Measurements from ENCODE around the gene POLRMT. TPM values are rescaled to one million over a fixed set of nuclear protein-coding genes. Genes with fewer than 3 reads are reported as not detected.

POLRMT gene
- total RNA-seq (2012; rRNA removed) = 39.8 and 40.0 TPM in 2 replicates

DNA sequence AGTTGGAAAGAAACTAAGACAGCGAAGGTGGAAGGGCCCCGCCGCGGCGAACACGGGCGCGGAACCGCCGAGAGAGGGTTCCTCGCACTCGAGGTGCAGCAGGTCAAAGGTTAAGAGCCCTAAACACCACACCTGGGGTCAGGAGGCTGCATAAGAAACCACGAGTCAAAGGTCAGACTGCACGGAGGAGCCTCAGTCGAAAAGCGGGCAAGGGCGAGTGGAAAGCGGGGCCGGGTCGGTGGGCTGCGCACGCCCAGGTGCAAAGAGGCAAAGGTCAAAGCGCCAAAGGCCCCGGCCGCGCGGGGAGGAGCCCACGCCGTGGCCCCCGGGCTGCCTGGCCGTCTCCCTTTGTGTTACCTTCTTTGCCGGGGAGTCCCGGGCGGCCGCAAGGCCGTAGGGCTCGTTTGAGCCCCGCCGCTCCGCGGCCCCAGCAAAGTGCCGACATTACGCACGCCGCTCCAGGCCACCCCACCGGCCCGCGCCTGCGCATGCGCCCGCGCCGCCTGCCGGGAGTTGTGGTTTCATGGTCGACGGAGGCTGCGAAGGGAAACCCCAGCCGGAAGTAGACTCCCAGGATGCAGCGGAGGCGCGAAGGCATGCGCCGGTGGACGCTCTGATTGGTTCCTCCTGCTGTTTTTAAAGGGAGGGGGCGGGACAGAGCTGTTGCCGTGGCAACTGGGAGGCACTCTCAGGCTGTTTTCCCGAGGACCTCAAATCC lies at the start of gene POLRMT:
TSS of gene POLRMT (minus strand) at position 470 of the 718 bp plus-strand sequence. CDS start at position 445, 25 bp downstream.
- Histone ChIP-seq H3K36me3 (ENCODE audit: insufficient read depth, low read length) (peaks cover 6% of the 10 kb centered on the region), H3K4me3 (ENCODE audit: low read length) (peak within 1 kb of the TSS; percentile 99), H3K9me3 (replicated peaks; ENCODE audit: low read length) (no peaks in the 10 kb centered on the region), H3K9ac (ENCODE audit: low read depth, low read length) (peak within 1 kb of the TSS; percentile 91), H3K4me2 (ENCODE audit: low read length) (peak within 1 kb of the TSS; percentile 100), H3K4me1 (ENCODE audit: control insufficient read depth, insufficient read depth, low read length) (peaks cover 15% of the 10 kb centered on the region), H3K27me3 (ENCODE audit: control insufficient read depth, insufficient read depth, low read length) (no peaks in the 10 kb centered on the region)

DNA sequence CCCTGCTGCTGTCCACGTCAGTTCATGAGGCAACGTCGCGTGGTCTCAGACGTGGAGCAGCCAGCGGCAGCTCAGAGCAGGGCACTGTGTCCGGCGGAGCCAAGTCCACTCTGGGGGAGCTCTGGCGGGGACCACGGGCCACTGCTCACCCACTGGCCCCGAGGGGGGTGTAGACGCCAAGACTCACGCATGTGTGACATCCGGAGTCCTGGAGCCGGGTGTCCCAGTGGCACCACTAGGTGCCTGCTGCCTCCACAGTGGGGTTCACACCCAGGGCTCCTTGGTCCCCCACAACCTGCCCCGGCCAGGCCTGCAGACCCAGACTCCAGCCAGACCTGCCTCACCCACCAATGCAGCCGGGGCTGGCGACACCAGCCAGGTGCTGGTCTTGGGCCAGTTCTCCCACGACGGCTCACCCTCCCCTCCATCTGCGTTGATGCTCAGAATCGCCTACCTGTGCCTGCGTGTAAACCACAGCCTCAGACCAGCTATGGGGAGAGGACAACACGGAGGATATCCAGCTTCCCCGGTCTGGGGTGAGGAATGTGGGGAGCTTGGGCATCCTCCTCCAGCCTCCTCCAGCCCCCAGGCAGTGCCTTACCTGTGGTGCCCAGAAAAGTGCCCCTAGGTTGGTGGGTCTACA lies 49.5 kb upstream of the POLRMT start:
- Histone ChIP-seq H3K4me1 (ENCODE audit: control insufficient read depth, insufficient read depth, low read length) (peaks cover 17% of the 10 kb centered on the region), H3K9ac (ENCODE audit: low read depth, low read length) (no peak overlapping the region), H3K4me3 (ENCODE audit: low read length) (no peak overlapping the region), H3K27me3 (ENCODE audit: control insufficient read depth, insufficient read depth, low read length) (no peaks in the 10 kb centered on the region), H3K36me3 (ENCODE audit: insufficient read depth, low read length) (peaks cover 23% of the 10 kb centered on the region), H3K4me2 (ENCODE audit: low read length) (no peak overlapping the region), H3K9me3 (replicated peaks; ENCODE audit: low read length) (no peaks in the 10 kb centered on the region)

DNA sequence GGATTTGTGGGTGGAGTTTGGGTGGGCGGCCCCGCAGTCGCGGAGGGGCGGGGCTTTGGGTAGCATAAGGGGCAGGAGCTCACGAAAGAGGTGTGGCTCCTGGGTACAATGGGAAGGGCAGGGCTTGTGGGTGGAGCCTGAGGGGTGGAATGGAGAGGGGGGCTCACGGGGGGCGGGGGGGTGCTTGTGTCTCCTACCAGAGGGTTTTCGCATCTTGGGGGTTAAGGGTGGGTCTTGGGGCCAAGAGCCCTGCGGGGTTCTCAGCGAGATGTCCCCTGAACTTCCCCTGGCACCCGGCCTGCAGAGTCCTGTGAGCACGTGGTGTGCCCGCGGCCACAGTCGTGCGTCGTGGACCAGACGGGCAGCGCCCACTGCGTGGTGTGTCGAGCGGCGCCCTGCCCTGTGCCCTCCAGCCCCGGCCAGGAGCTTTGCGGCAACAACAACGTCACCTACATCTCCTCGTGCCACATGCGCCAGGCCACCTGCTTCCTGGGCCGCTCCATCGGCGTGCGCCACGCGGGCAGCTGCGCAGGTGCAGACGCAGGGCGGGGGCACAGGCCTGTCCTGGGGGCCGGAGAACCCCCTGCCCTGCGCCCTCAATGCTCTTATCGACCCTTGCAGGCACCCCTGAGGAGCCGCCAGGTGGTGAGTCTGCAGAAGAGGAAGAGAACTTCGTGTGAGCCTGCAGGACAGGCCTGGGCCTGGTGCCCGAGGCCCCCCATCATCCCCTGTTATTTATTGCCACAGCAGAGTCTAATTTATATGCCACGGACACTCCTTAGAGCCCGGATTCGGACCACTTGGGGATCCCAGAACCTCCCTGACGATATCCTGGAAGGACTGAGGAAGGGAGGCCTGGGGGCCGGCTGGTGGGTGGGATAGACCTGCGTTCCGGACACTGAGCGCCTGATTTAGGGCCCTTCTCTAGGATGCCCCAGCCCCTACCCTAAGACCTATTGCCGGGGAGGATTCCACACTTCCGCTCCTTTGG lies 48.0 kb upstream of the POLRMT start:
- H3K4me3 ChIP-seq (ENCODE audit: low read length) = peak overlapping the region; percentile 69

DNA sequence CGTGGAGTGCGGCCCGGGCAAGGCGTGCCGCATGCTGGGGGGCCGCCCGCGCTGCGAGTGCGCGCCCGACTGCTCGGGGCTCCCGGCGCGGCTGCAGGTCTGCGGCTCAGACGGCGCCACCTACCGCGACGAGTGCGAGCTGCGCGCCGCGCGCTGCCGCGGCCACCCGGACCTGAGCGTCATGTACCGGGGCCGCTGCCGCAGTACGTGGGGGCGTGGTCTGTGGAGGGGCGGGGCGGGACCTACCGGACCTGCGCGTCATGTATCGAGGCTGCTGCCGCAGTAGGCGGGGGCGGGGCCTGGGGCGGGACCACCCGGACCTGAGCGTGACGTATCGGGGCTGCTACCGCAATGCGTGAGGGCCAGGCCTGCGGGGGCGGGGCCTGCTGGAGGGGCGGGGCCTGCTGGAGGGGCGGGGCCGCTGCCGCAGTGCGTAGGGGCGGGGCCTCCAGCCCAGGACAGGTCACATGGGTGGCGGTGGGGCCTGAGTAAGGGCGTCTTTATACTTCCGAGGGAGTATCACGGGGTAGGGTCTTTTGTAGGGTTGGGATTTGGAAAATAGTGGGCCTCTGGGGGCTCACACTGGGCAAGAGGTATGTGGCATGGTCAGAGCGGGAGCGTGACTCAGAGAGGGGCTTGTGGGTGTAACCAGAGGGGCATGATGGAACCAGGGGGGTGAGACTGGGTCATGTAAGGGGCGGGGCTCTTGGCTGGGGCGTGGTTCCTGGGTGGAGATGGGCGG lies 47.1 kb upstream of the POLRMT start:
- H3K36me3 ChIP-seq (ENCODE audit: insufficient read depth, low read length) = peaks cover 25% of the 10 kb centered on the region
- peaks cover 27% of the 10 kb centered on the region for H3K4me1 ChIP-seq (ENCODE audit: control insufficient read depth, insufficient read depth, low read length)
- H3K27me3 ChIP-seq (ENCODE audit: control insufficient read depth, insufficient read depth, low read length) = no peaks in the 10 kb centered on the region
- H3K4me3 ChIP-seq (ENCODE audit: low read length) = peak overlapping the region; percentile 88
- H3K9ac ChIP-seq (ENCODE audit: low read depth, low read length) = peak overlapping the region; percentile 90
- H3K9me3 ChIP-seq (replicated peaks; ENCODE audit: low read length) = no peaks in the 10 kb centered on the region
- peak overlapping the region; percentile 100 for H3K4me2 ChIP-seq (ENCODE audit: low read length)

More for the DNA sequence above, 48.0 kb upstream of the POLRMT start:
- no peak overlapping the region for H3K9ac ChIP-seq (ENCODE audit: low read depth, low read length)
- no peaks in the 10 kb centered on the region for H3K27me3 ChIP-seq (ENCODE audit: control insufficient read depth, insufficient read depth, low read length)
- peaks cover 25% of the 10 kb centered on the region for H3K36me3 ChIP-seq (ENCODE audit: insufficient read depth, low read length)
- no peaks in the 10 kb centered on the region for H3K9me3 ChIP-seq (replicated peaks; ENCODE audit: low read length)
- H3K4me2 ChIP-seq (ENCODE audit: low read length) = peak overlapping the region; percentile 80
- peaks cover 21% of the 10 kb centered on the region for H3K4me1 ChIP-seq (ENCODE audit: control insufficient read depth, insufficient read depth, low read length)

DNA sequence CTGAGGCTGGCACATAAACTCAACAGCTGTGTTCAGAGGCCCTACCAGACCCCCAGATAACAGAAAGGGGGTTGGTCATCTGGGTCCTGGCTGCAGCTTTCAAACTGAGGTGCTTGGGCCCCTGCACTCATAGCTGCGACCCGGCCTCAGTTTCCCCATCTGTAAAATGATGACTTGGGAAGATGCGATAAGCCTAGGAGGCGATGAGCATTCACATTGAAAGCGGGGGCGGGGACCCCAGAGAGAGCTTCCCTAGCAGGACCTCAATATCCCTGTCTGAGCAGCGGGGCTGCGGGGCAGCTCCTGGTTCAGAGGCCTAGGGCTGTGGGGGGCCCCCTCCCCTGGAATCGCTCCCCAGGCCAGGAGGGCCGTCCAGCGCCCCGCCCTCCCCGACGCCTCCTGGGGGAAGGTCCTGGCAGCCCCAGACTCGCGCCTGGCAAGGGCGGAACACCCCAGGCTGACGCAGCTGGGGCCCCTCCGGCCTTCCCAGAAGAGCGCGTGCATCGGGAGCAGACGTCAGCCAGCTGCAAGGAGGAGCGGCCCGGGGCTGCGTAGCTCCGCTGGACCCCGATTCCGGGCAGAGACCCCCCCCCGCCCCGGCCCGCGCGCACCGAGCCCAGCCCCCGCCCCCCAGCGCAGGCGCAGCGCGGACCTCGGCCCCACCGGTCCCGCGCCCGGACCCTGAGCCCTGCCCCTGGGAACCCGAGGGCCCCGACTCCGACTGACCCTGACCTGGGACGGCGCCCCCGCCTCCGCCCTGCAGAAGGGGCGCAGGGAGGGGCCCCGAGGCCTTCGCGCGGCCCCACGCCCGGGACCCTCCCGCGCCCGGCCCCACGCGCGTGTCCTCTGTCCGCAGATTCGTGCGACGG lies 46.3 kb upstream of the POLRMT start:
- Histone ChIP-seq H3K4me3 (ENCODE audit: low read length) (peak overlapping the region; percentile 88), H3K9ac (ENCODE audit: low read depth, low read length) (peak overlapping the region; percentile 90), H3K4me1 (ENCODE audit: control insufficient read depth, insufficient read depth, low read length) (peaks cover 30% of the 10 kb centered on the region)

DNA sequence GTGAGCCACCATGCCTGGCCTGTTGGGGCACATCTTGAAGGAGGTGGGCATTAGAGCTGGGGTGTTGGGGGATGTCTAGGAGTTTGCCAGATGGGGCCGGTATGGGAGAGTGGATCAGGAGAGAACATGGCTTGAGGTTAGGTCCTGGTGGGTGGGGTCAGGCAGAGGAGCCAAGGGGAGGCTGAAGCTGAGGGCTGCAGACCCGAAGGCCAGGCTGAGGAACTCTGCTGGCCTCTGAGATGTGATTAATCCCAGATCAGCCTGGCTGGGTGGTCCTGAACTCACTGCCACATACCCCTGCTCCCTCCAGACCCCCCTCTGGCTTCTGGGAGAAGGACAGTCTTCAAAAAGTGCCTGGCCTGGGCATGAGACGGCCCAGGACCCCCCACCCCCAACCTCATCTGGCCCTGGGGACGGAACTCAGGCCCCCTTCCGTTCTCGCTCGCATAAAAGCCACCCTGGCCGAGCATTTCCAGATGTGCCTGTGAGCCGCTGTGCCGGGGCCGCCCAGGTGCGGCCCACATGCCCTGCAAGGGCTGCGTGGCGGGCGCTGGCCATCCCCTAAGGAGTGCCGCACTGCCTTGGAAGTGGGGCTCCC lies 45.6 kb upstream of the POLRMT start:
- Histone ChIP-seq H3K4me3 (ENCODE audit: low read length) (peak overlapping the region; percentile 88), H3K9ac (ENCODE audit: low read depth, low read length) (peak overlapping the region; percentile 73)

More for the DNA sequence above, 46.3 kb upstream of the POLRMT start:
- Histone ChIP-seq H3K36me3 (ENCODE audit: insufficient read depth, low read length) (peaks cover 25% of the 10 kb centered on the region), H3K4me2 (ENCODE audit: low read length) (peak overlapping the region; percentile 100), H3K27me3 (ENCODE audit: control insufficient read depth, insufficient read depth, low read length) (no peaks in the 10 kb centered on the region), H3K9me3 (replicated peaks; ENCODE audit: low read length) (no peaks in the 10 kb centered on the region)

DNA sequence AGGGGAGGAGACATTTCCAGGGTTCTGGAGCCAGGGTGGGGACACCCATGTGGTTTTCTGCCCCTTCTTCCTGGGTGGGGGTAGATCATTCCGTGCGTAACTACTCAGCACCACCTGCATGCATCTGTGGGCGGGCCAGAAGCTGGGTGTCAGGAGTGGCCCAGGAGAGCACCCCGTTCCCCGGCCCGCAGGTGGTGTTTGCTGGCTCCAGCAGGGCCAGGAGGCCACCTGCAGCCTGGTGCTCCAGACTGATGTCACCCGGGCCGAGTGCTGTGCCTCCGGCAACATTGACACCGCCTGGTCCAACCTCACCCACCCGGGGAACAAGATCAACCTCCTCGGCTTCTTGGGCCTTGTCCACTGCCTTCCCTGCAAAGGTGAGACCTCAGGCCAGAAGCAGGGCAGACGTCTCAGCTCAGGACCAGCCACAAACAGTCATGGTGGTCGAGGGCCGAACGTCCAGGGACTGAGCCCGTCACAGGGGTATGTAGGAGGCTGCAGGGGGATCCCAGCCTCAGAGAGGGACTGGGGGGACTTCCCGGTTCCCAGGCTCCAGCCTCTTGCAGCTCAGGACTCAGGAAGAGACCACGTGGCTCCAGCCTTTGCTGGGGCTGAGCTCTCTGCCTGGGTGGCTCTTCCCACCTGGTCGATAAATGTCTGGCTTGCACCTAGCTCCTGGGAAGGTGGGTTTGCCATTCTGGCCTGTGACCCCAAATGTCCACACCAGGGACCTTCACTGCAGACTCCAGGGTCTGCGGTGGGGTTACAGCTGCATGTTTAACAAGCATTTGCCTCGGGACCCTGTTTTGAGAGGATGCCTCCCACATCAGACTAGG lies 44.5 kb upstream of the POLRMT start:
- H3K4me1 ChIP-seq (ENCODE audit: control insufficient read depth, insufficient read depth, low read length) = peaks cover 30% of the 10 kb centered on the region

More for the DNA sequence above, 45.6 kb upstream of the POLRMT start:
- Histone ChIP-seq H3K9me3 (replicated peaks; ENCODE audit: low read length) (no peaks in the 10 kb centered on the region), H3K27me3 (ENCODE audit: control insufficient read depth, insufficient read depth, low read length) (no peaks in the 10 kb centered on the region), H3K4me1 (ENCODE audit: control insufficient read depth, insufficient read depth, low read length) (peaks cover 30% of the 10 kb centered on the region), H3K4me2 (ENCODE audit: low read length) (peak overlapping the region; percentile 100), H3K36me3 (ENCODE audit: insufficient read depth, low read length) (peaks cover 25% of the 10 kb centered on the region)

GRCh38 chr19:677201-677600 lies 43.9 kb upstream of the POLRMT start:
- peak overlapping the region; percentile 97 for H3K9ac ChIP-seq (ENCODE audit: low read depth, low read length)

More for the DNA sequence above, 44.5 kb upstream of the POLRMT start:
- Histone ChIP-seq H3K27me3 (ENCODE audit: control insufficient read depth, insufficient read depth, low read length) (no peaks in the 10 kb centered on the region), H3K9me3 (replicated peaks; ENCODE audit: low read length) (no peaks in the 10 kb centered on the region), H3K36me3 (ENCODE audit: insufficient read depth, low read length) (peaks cover 23% of the 10 kb centered on the region), H3K9ac (ENCODE audit: low read depth, low read length) (peak overlapping the region; percentile 97), H3K4me3 (ENCODE audit: low read length) (peak overlapping the region; percentile 96), H3K4me2 (ENCODE audit: low read length) (peak overlapping the region; percentile 100)

DNA sequence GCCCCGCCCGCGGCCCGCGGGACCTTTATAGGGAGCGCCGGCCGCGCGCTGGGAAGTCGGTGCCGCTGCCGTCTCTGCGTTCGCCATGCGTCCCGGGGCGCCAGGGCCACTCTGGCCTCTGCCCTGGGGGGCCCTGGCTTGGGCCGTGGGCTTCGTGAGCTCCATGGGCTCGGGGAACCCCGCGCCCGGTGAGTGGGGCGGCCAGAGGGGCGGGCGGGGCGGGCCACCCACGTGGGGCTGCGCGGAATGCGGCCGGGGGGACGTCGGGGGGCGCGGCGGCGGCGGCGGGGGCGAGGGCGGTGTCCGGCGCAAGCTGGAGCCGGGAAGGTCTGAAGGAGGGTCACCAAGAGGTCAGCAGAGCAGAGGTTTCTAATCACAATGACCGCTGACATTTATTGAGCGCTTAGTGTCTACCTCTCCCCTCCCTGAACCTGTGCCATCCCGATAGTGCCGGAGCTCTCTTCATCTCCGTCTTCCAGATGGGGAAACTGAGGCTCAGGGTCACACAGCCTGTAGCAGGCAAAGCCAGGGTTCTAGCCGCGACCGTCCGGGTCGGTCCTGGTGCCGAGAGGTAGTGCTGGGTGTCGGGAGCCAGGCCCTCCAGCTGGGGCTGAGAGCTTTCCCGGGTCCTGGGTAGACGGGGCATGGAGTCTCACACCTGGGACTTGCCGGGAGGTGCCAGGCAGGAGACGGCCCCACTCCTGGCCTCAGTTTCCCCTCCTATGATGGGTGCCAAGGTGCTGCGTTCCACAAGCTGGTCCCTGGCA lies 43.2 kb upstream of the POLRMT start, which contains the start of gene FSTL3:
TSS of gene FSTL3 (plus strand) at position 54 of the 767 bp plus-strand sequence. CDS start at position 86, 32 bp downstream.
- Histone ChIP-seq H3K9me3 (replicated peaks; ENCODE audit: low read length) (no peaks in the 10 kb centered on the region), H3K9ac (ENCODE audit: low read depth, low read length) (peak within 1 kb of the TSS; percentile 97), H3K4me3 (ENCODE audit: low read length) (peak within 1 kb of the TSS; percentile 96), H3K4me1 (ENCODE audit: control insufficient read depth, insufficient read depth, low read length) (peaks cover 30% of the 10 kb centered on the region), H3K4me2 (ENCODE audit: low read length) (peak within 1 kb of the TSS; percentile 100), H3K36me3 (ENCODE audit: insufficient read depth, low read length) (peaks cover 11% of the 10 kb centered on the region), H3K27me3 (ENCODE audit: control insufficient read depth, insufficient read depth, low read length) (no peaks in the 10 kb centered on the region)

More at GRCh38 chr19:677201-677600, 43.9 kb upstream of the POLRMT start:
- Histone ChIP-seq H3K4me1 (ENCODE audit: control insufficient read depth, insufficient read depth, low read length) (peaks cover 30% of the 10 kb centered on the region), H3K4me2 (ENCODE audit: low read length) (peak overlapping the region; percentile 100), H3K27me3 (ENCODE audit: control insufficient read depth, insufficient read depth, low read length) (no peaks in the 10 kb centered on the region), H3K4me3 (ENCODE audit: low read length) (peak overlapping the region; percentile 96), H3K9me3 (replicated peaks; ENCODE audit: low read length) (no peaks in the 10 kb centered on the region), H3K36me3 (ENCODE audit: insufficient read depth, low read length) (peaks cover 17% of the 10 kb centered on the region)

All from skeletal muscle satellite cell (primary cell).